Measurements from ENCODE around the gene KAT5.
"Not testable (repeated sequence)": the region's sequence is repeated elsewhere in the genome, so short reads cannot be mapped to it uniquely, and the experiment has no call there.

The KAT5 gene

GRCh38 chr11:65764434-65764833, 52.4 kb downstream of the KAT5 start:
- H3K4me3 ChIP-seq, result no peak overlapping the region
- H3K27me3 ChIP-seq, result no peaks in the 10 kb centered on the region
- no peak overlapping the region for H3K4me2 ChIP-seq
- H3K9me3 ChIP-seq (replicated peaks in 1 of 11), result peaks cover 0 to 30% (median 12%) of the 10 kb centered on the region in 11 experiments; a peak in 17 of 22 replicates
- H3K36me3 ChIP-seq, result peaks cover 0 to 13% (median 0%) of the 10 kb centered on the region in 11 experiments; a peak in 5 of 22 replicates
- H4K20me1 ChIP-seq, result no peaks in the 10 kb centered on the region; a peak in 1 of 22 replicates
- no peak for TF ChIP-seq Cebpa-rat (IDR thresholded peaks at IDR 0.05)
- no peak overlapping the region for H3K27ac ChIP-seq
- H3K9ac ChIP-seq, result no peak overlapping the region
- peaks cover 0 to 24% (median 7%) of the 10 kb centered on the region in 10 experiments; a peak in 14 of 20 replicates for H3K4me1 ChIP-seq

DNA sequence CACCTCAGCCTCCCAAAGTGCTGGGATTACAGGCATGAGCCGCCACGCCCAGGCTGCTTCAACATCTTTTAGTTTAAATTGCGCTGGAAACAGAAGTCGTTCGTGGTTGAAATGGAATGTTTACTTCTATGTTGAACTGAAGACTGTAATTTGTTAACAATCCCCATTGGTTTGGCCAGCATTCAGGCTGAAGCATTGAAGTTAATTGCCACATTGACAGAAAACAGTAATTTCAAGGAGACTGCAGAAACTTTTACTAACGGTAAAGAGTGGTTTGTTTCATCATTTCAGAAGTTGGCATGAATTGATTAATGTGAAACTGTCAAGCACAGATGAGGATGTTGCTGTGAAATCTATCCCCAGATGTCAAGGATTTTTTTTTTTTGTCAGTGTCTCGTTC, 54.5 kb downstream of the KAT5 start:
- H4K20me1 ChIP-seq, result peaks cover 0 to 9% (median 0%) of the 10 kb centered on the region in 11 experiments; a peak in 1 of 22 replicates
- H3K27me3 ChIP-seq, result no peaks in the 10 kb centered on the region
- peak overlapping the region in 4 of 11 experiments; percentile 19 to 66 (median 43); a peak in 6 of 22 replicates for H3K27ac ChIP-seq
- H3K9me3 ChIP-seq (replicated peaks in 1 of 11), result peaks cover 0 to 19% (median 7%) of the 10 kb centered on the region in 11 experiments; a peak in 17 of 22 replicates
- H3K4me3 ChIP-seq, result no peak overlapping the region
- TF ChIP-seq Cebpa-rat (IDR thresholded peaks at IDR 0.05), result peak in 1 of 11 experiments; percentile 33; a peak in 2 of 22 replicates
- peaks cover 0 to 13% (median 0%) of the 10 kb centered on the region in 11 experiments; a peak in 5 of 22 replicates for H3K36me3 ChIP-seq
- H3K9ac ChIP-seq, result 0 out of 22 replicates have a peak overlapping the region, but pooled peaks of 1 of the 11 experiments have one; percentile 4
- 0 out of 22 replicates have a peak overlapping the region, but pooled peaks of 1 of the 11 experiments have one; percentile 11 for H3K4me2 ChIP-seq
- peaks cover 8 to 42% (median 16%) of the 10 kb centered on the region in 10 experiments; a peak in 18 of 20 replicates for H3K4me1 ChIP-seq

DNA sequence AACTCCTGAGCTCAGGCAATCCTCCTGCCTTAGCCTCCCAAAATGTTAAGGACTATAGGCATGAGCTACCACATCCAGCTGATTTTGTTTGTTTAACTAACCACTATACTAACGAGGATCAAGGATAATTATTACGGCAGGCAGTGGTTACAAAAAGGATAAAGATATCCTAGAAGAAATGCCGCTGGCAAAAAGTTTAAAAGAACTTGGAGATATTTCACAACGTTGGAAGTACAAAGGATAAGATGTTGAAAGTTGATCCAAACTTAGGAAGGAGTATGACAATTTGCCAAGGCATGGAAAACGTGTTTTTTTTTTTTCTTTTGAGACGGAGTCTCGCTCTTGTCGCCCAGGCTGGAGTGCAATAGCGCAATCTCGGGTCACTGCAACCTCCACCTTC, 55.4 kb downstream of the KAT5 start:
- H4K20me1 ChIP-seq, result peaks cover 0 to 9% (median 0%) of the 10 kb centered on the region in 11 experiments; a peak in 1 of 22 replicates
- H3K4me3 ChIP-seq, result no peak overlapping the region
- H3K9me3 ChIP-seq (replicated peaks in 1 of 11), result peaks cover 0 to 14% (median 7%) of the 10 kb centered on the region in 11 experiments; a peak in 15 of 22 replicates
- H3K4me2 ChIP-seq, result peak overlapping the region in 1 of 11 experiments; percentile 13; a peak in 1 of 22 replicates
- H3K9ac ChIP-seq, result no peak overlapping the region
- peak overlapping the region in 2 of 11 experiments; percentile 50 to 66; a peak in 5 of 22 replicates for H3K27ac ChIP-seq
- no peaks in the 10 kb centered on the region for H3K27me3 ChIP-seq
- no peak for TF ChIP-seq Cebpa-rat (IDR thresholded peaks at IDR 0.05)
- peaks cover 0 to 13% (median 0%) of the 10 kb centered on the region in 11 experiments; a peak in 5 of 22 replicates for H3K36me3 ChIP-seq
- H3K4me1 ChIP-seq, result peaks cover 8 to 42% (median 16%) of the 10 kb centered on the region in 10 experiments; a peak in 18 of 20 replicates

GRCh38 chr11:65767806-65768205, 55.8 kb downstream of the KAT5 start:
- peaks cover 0 to 14% (median 7%) of the 10 kb centered on the region in 11 experiments; a peak in 15 of 22 replicates for H3K9me3 ChIP-seq (replicated peaks in 1 of 11)
- peaks cover 8 to 44% (median 16%) of the 10 kb centered on the region in 10 experiments; a peak in 18 of 20 replicates for H3K4me1 ChIP-seq

More at GRCh38 chr11:65767806-65768205, 55.8 kb downstream of the KAT5 start:
- Histone ChIP-seq H3K36me3 (peaks cover 0 to 13% (median 0%) of the 10 kb centered on the region in 11 experiments; a peak in 5 of 22 replicates), H3K4me2 (peak overlapping the region in 2 of 11 experiments; percentile 13 to 16; a peak in 1 of 22 replicates), H3K27ac (peak overlapping the region in 1 of 11 experiments; percentile 50; a peak in 2 of 22 replicates)
- H4K20me1 ChIP-seq, H3K9ac ChIP-seq, H3K4me3 ChIP-seq, H3K27me3 ChIP-seq: not testable (repeated sequence)

All from BLaER1 treated with 17β-estradiol and CSF1 and Interleukin-3, amounts not matched to agents 10 nM and 100 nM (cell line).